Measurements from ENCODE around the gene MED26.

GRCh38 chr19:16535381-16535780 lies 92.6 kb downstream of the MED26 start:
- TF ChIP-seq USF2 (IDR thresholded peaks at IDR 0.05; ENCODE audit: low read length), result no peak
- no peak for TF ChIP-seq CTCF (IDR thresholded peaks at IDR 0.05; ENCODE audit: control extremely low read depth in 1 of 3, insufficient read depth in 1 of 3, low read depth in 1 of 3, low read length in 3 of 3)
- TF ChIP-seq YY1 (IDR thresholded peaks at IDR 0.05; ENCODE audit: low read depth, low read length), result no peak
- no peak for TF ChIP-seq CHD7 (IDR thresholded peaks at IDR 0.05; ENCODE audit: insufficient replicate concordance, low read length)
- no peak for TF ChIP-seq BRCA1 (IDR thresholded peaks at IDR 0.05; ENCODE audit: low read depth, low read length)
- no peak for TF ChIP-seq ATF3 (IDR thresholded peaks at IDR 0.05; ENCODE audit: insufficient read depth, low read depth, low read length)
- no peak for TF ChIP-seq RBBP5 (IDR thresholded peaks at IDR 0.05; ENCODE audit: borderline replicate concordance, low read depth, low read length)

Data from H1 (cell line).